Testis (tissue), 2 donors: Measurements from ENCODE around the gene TLK1.
"Not testable (repeated sequence)": the region's sequence is repeated elsewhere in the genome, so short reads cannot be mapped to it uniquely, and the experiment has no call there.

Experiments used
- CTCF ChIP-seq, 3 experiments: fragments of 450-650 bp in 2 of 3; fragments of 200-600 bp in 1 of 3; sonication (generic) in 1 of 3; IDR thresholded peaks; one replicate each; pipeline ENCODE4 v1.5.1; 2016 to 2019; ENCODE audit warnings: antibody characterized with exemption in 3 of 3, mild to moderate bottlenecking in 2 of 3, moderate library complexity in 1 of 3
- POLR2A ChIP-seq: fragments of 450-650 bp; IDR thresholded peaks from one replicate; pipeline ENCODE4 v1.6.1; 2017; ENCODE audit warnings: antibody characterized with exemption, mild to moderate bottlenecking, moderate library complexity

- TF ChIP-seq CTCF (IDR thresholded peaks at IDR 0.05); POLR2A: not testable (repeated sequence)
These were observed 2.0 kb upstream of the TLK1 start for GRCh38 chr2:171162522-171163197.
